ENCODE results near the gene SMURF2.

The SMURF2 gene

DNA sequence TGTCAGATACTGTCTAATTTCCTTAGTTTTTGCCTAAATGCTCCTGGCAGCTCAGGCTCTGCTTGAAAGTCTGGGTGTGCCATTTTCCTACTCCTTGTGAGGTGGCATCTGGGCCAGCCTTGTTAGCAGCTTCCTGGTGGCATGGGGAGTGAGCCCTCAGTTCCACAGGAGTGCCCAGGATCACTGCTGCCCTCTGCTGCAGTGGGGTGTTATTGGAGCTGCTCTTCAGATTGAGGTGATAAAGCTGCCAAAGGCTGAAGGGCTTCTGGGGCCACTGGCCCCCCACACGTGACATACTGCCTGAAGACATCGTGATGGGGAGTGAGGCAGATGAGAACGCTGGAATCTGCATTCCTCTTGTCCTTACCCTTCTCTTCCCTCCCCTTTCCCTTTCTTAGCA lies 127.9 kb downstream of the SMURF2 start:
- no peak for DNase-seq

DNA sequence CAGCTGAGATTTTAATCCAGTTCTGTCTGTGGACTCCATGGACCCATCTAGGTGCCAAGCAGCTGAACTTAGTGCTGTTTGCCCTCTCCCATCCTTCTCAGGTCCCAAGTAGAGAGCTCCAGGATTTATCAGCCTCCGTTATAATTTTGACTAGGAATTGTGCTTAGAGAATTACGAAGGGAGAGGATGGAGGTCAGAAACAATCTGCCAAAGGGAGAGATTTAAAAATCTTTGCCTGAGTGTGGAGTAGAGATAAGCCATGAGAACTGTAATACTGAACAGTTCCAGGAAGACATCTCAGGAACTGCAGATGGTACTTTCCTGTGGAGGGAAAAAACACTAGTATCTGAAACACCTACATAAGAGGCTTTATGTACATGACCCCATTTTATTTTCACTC lies 128.3 kb downstream of the SMURF2 start:
- no peak for DNase-seq

DNA sequence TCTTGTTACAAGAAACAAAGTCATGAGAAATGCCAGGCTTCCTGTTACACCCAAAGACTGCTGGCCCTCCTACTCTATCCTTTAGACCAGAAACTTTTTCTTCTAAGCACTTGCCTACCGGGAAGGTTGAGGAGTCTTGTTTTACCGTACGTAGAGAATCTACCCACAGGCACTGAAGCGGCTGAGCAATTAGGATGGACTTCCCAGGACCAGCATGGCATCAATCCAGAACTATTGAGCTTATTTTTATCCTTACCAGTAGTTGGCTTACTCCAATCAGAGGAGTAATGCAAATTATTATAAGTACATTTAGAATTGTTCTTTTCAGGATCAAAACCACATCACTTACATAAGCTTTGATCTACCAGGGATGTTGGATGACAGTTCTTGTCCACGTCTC lies 129.7 kb downstream of the SMURF2 start:
- no peak for DNase-seq

GRCh38 chr17:64531955-64532371 lies 130.1 kb downstream of the SMURF2 start:
- DNase-seq, result no peak

- no peak for DNase-seq
These were observed 132.9 kb downstream of the SMURF2 start for GRCh38 chr17:64529221-64529620.

DNA sequence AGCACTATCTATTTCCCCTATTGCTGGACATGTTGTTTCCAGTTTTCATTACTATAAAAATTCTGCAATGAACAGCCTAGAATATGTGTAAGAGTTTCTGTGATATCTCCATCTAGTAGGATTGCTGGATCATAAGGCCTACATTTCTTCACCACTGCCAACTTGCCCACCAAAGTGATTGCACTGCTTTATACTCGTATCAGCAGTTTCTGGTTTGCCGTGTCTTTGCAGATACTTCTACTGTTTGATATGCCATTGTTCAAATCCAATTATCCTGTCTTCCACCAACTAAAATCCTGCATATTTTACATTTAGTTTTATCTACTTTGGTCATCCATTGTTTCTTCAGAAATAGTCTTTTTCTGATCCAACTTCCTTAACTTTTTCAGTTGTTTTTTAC lies 134.2 kb downstream of the SMURF2 start:
- DNase-seq, result no peak

GRCh38 chr17:64520359-64520758 lies 141.7 kb downstream of the SMURF2 start:
- DNase-seq, result no peak

- DNase-seq, result no peak
These were observed 142.5 kb downstream of the SMURF2 start for GRCh38 chr17:64519601-64520000.

DNA sequence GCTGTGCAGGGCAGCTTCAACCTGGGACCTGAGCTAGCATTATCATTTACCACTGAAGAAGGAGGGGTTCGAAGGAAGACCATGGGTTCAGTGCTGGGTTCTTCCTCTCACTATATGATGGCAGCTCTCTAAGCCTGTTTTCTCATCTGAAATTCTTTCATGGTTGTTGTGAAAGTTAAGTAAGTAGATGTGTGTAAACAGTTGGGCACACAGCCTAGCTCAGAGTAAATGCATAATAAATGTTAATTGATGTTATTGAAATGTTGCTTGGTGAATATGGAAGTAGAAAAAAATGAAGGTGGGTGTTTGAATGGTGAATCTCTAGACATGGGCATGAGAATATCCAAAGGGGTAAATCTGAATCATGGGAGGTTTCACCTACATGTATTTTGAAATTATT lies 146.3 kb downstream of the SMURF2 start:
- DNase-seq, result no peak

- no peak for DNase-seq
These were observed 146.7 kb downstream of the SMURF2 start for GRCh38 chr17:64515419-64515818.

DNA sequence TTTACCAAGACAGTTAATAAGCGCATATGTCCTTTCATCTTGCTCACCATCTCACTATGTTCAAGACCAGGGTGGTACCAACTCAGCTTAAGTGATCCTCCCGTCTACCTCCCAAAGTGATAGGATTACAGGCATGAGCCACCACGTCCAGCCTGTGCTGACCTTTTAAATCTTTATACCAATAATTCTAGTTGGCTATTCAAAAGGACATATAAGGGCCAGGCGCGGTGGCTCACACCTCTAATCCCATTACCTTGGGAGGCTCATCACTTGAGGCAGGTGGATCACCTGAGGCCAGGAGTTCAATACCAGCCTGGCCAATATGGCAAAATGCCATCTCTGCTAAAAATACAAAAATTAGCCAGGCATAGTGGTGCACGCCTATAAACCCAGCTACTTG lies 152.9 kb downstream of the SMURF2 start:
- DNase-seq, result no peak

GRCh38 chr17:64508683-64509082 lies 153.4 kb downstream of the SMURF2 start:
- DNase-seq, result no peak

GRCh38 chr17:64507413-64507782 lies 154.7 kb downstream of the SMURF2 start:
- DNase-seq, result peak; percentile 40

DNA sequence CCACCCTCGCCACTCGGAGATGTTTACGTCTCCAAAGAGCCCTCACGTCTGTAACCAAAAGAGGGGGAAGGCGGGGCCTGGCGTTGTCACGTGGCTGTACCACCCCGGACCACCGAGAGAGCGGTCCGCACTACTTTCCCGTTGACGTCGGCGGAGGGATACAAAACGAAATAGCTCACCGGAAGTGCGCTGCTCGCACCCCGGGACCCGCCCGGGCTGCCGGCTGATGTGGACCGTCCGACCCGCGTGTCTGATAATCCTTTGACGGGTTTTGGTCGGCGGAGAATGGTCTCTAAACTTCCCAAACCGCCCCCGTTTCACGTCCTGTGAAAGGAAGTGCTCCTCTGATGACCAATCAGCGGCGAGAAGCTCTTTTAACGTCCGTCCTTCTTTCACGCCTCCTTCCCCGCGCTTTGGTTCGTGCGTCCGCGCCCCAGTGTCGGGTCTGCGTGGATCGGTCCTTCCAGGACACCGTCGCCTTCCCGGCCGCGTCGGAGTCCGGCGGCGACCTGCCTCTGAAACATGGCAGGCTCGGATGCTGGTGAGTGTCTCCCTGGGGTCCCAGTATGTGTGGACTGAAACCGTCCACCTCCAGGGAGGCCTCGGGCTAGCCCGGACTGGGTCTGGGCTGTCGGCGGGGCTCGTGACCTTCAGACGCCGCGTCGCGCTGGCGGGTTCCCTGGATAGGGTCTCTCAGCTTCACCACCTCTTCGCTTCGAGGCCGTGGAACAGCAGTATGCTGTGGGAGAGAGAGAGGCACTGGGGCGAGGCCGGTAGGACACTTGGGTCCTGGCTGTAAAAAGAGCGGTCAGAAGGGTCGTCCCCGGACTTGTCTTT lies 155.3 kb downstream of the SMURF2 start, which contains the start of gene CEP95:
TSS of gene CEP95 (plus strand) at position 402 of the 837 bp plus-strand sequence. CDS start at position 523, 121 bp downstream.
- DNase-seq, result peak; percentile 92

DNA sequence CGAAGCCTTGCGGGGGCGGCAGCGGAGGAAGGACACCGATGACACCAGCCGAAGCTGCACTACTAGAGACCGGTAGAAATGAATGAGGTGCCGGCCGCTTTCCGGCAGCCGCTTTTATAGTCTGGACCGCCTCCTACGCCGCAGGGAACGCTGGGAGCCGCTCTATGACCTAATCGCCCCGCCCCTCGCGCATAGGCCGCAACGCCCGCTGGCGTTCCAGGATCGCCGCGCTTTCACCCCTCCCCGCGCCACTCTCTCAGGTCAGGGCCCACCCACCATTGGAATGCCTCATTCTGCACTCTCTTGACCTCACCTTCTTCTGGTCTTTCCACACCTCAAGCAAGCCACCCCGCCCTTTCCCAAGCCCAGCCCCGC lies 155.9 kb downstream of the SMURF2 start, which contains the start of gene DDX5:
TSS of gene DDX5 (minus strand) at position 89 of the 375 bp plus-strand sequence. CDS start 170 bp downstream, outside the sequence.
- peak; percentile 92 for DNase-seq

DNA sequence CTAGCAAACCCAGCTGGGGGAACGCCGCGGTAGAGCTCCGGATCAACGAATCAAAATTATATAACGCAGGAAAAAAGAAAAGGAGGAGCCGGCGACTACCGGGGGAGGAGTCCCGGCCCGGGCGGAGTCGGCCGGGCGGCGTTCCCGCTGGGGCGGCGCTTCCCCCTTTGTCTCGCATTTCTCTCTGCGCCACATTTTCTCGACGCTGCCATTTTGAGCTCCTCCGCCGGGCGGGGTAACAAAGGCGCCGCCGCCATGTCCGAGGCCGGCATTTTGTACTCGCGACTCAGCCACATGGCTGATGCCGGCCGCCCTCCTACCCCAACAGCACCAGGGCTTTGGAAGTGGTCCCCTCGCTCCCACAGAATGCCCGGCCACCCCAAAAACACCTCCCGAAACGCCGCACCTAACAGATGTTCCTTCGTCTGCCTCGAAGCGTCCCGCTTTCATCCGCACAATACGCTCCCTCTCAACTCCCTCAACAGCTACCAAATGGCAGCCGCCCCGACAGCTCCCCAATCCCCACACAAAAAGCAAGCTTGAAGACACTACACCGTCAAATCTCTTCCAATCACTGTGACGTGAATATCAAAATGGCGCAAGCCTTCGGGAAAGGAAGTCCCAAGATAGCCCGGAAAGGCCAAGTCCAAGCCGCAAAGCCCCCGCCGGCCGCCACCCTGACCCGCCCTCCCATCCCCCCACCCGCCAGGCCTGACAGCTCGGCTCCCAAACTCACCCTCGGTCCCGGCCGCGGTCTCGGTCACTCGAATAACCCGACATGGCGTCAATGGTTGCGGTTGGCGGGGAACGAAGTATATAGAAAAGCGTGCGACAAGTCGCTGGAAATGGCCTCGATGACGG lies 156.5 kb downstream of the SMURF2 start:
- peak; percentile 65 for DNase-seq

GRCh38 chr17:64504769-64505339 lies 157.3 kb downstream of the SMURF2 start:
- DNase-seq, result no peak

- DNase-seq, result no peak
These were observed 158.0 kb downstream of the SMURF2 start for GRCh38 chr17:64503821-64504768.

DNA sequence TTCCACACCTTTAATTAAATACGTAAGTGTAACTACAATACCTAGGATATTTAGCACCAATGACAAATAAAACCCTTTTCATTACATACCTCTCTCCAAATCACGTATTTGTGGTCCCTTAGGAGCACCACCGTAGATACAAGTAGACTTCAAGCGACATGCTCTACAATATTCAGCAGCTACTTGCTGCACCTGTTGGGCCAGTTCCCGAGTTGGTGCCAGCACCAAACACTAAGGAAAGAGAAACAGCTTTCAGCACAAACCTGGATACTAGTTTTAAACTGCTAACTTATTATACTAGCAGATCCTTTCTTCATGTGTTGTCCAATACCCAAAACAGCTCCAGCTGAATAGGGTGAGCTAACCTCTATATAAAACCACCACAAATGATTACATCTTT lies 158.8 kb downstream of the SMURF2 start:
- DNase-seq, result no peak

DNA sequence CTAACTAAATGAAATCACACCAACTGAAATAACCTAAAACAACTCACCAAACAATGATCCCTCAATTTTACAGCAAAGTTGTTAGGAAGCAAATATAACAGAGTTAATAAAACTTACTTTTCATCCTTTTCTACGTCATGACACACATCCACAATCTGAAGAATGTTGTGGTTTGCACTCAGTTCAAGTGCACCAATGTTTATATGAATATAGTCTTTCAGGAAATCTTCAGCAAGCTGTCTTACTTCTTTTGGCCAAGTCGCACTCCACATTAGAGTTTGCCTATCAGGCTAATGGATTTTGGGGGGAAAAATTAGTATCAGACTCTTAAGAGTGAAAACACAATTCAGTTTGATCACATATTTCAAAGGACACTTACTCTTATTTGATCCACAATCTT lies 159.3 kb downstream of the SMURF2 start:
- DNase-seq, result no peak

- no peak for DNase-seq
These were observed 160.1 kb downstream of the SMURF2 start for GRCh38 chr17:64502021-64502420.

All from NCI-H1048 (cell line).